ENCODE measurements around the gene NIPSNAP3A. TPM values are rescaled to one million over a fixed set of nuclear protein-coding genes. Genes with fewer than 3 reads are reported as not detected.

The NIPSNAP3A gene
- total RNA-seq, 1 experiment from 2014 or later = 17.4 TPM

- DNase-seq (ENCODE audit: low read depth, low spot score) (no peak), ATAC-seq (no peak)
- Histone ChIP-seq H3K36me3 (ENCODE audit: control insufficient read depth, insufficient read depth, low read length) (no peaks in the 10 kb centered on the region; the same call in 1 of the 2 replicates), H3K9me3 (ENCODE audit: control insufficient read depth, insufficient read depth, low read depth, low read length) (no peaks in the 10 kb centered on the region), H3K4me1 (ENCODE audit: control insufficient read depth, insufficient read depth, low read length) (no peaks in the 10 kb centered on the region), H3K27me3 (ENCODE audit: control insufficient read depth, insufficient read depth, low read length) (no peaks in the 10 kb centered on the region), H3K27ac (ENCODE audit: low read length) (no peak overlapping the region), H3K4me3 (ENCODE audit: low read depth in 2 of 2, low read length in 2 of 2) (no peak overlapping the region)
- CTCF ChIA-PET = no interaction called here
- POLR2A ChIA-PET = no interaction called here
- in situ Hi-C loops (cut with HindIII; ENCODE audit: low pct_unique_long_range_greater_than_20kb, low sequenced_read_pairs) = no loop called here
- no TSS peak for BruUV-seq (replicated peaks)
- no peak for TF ChIP-seq TCF7L2 (IDR thresholded peaks at IDR 0.05; ENCODE audit: low read depth, low read length)
- no peak for TF ChIP-seq SIN3A (IDR thresholded peaks at IDR 0.05; ENCODE audit: borderline replicate concordance, insufficient read depth, low read depth, low read length)
- no peak for TF ChIP-seq POLR2AphosphoS5 (IDR thresholded peaks at IDR 0.05; ENCODE audit: low read depth, low read length)
- no peak for TF ChIP-seq REST (IDR thresholded peaks at IDR 0.05; ENCODE audit: insufficient read depth in 1 of 2, low read depth in 2 of 2, low read length in 1 of 2)
- TF ChIP-seq CTCF (IDR thresholded peaks at IDR 0.05) = no peak
- intact Hi-C loops (cut with micrococcal nuclease; ENCODE audit: unreplicated experiment) = no loop called here
Measured at GRCh38 chr9:104787306-104788015, 40.0 kb downstream of the NIPSNAP3A start.

GRCh38 chr9:104788251-104788650, 40.8 kb downstream of the NIPSNAP3A start:
- H3K36me3 ChIP-seq (ENCODE audit: control insufficient read depth, insufficient read depth, low read length) = no peaks in the 10 kb centered on the region; the same call in 1 of the 2 replicates

More at GRCh38 chr9:104788251-104788650, 40.8 kb downstream of the NIPSNAP3A start:
- Histone ChIP-seq H3K9me3 (ENCODE audit: control insufficient read depth, insufficient read depth, low read depth, low read length) (no peaks in the 10 kb centered on the region), H3K27ac (ENCODE audit: low read length) (no peak overlapping the region), H3K27me3 (ENCODE audit: control insufficient read depth, insufficient read depth, low read length) (no peaks in the 10 kb centered on the region), H3K4me1 (ENCODE audit: control insufficient read depth, insufficient read depth, low read length) (no peaks in the 10 kb centered on the region), H3K4me3 (ENCODE audit: low read depth in 2 of 2, low read length in 2 of 2) (no peak overlapping the region)
- intact Hi-C loops (cut with micrococcal nuclease; ENCODE audit: unreplicated experiment) = no loop called here
- BruUV-seq (replicated peaks) = no TSS peak
- TF ChIP-seq TCF7L2 (IDR thresholded peaks at IDR 0.05; ENCODE audit: low read depth, low read length) = no peak
- TF ChIP-seq SIN3A (IDR thresholded peaks at IDR 0.05; ENCODE audit: borderline replicate concordance, insufficient read depth, low read depth, low read length) = no peak
- no peak for TF ChIP-seq REST (IDR thresholded peaks at IDR 0.05; ENCODE audit: insufficient read depth in 1 of 2, low read depth in 2 of 2, low read length in 1 of 2)
- TF ChIP-seq POLR2AphosphoS5 (IDR thresholded peaks at IDR 0.05; ENCODE audit: low read depth, low read length) = no peak
- TF ChIP-seq CTCF (IDR thresholded peaks at IDR 0.05) = no peak
- ChIA-PET POLR2A (no interaction called here), CTCF (no interaction called here)
- in situ Hi-C loops (cut with HindIII; ENCODE audit: low pct_unique_long_range_greater_than_20kb, low sequenced_read_pairs) = no loop called here
- ATAC-seq (no peak), DNase-seq (ENCODE audit: low read depth, low spot score) (no peak)

All from Panc1 (cell line).